Astrocyte (in vitro differentiated cells and primary cell): Measurements from ENCODE around the gene SDE2. TPM values are rescaled to one million over a fixed set of nuclear protein-coding genes. Genes with fewer than 3 reads are reported as not detected.

Source experiments
- DNase-seq: peaks from one replicate; pipeline ENCODE4 v3.0.0-alpha.2; 2010; ENCODE audit warnings: low read depth
- FAIRE-seq: peaks from 2 replicates; lab custom pipeline; 2011; peaks lifted over from hg19 to GRCh38; lab: Jason Lieb, UNC
- H2AFZ ChIP-seq: 2 replicates; pipeline ENCODE4 v1.6.0; 2012; ENCODE audit warnings: low read depth, low read length, inconsistent platforms
- H3K27ac ChIP-seq: 2 replicates; pipeline ENCODE4 v1.5.1; 2011; ENCODE audit warnings: low read depth, low read length, inconsistent platforms
- H3K27me3 ChIP-seq: 2 replicates; pipeline ENCODE4 v1.6.0; 2011; ENCODE audit warnings: low read length, inconsistent platforms; ENCODE audit not compliant: insufficient read depth
- H3K36me3 ChIP-seq: 2 replicates; pipeline ENCODE4 v1.5.1; 2011; ENCODE audit warnings: low read length, inconsistent platforms; ENCODE audit not compliant: insufficient read depth
- H3K4me1 ChIP-seq: 2 replicates; pipeline ENCODE4 v1.5.1; 2011; ENCODE audit warnings: low read length, inconsistent platforms; ENCODE audit not compliant: insufficient read depth
- H3K4me2 ChIP-seq: 2 replicates; pipeline ENCODE4 v1.6.0; 2012; ENCODE audit warnings: low read length, inconsistent platforms
- H3K4me3 ChIP-seq: 2 replicates; pipeline ENCODE4 v1.5.1; 2011; ENCODE audit warnings: low read depth, mild to moderate bottlenecking, low read length, inconsistent platforms; ENCODE audit not compliant: insufficient read depth
- H3K79me2 ChIP-seq: 2 replicates; pipeline ENCODE4 v1.6.0; 2012; ENCODE audit warnings: mild to moderate bottlenecking, low read length, inconsistent platforms; ENCODE audit not compliant: insufficient read depth
- H3K9ac ChIP-seq: 2 replicates; pipeline ENCODE4 v1.6.0; 2012; ENCODE audit warnings: mild to moderate bottlenecking, low read length, inconsistent platforms
- H3K9me3 ChIP-seq: 2 replicates; pipeline ENCODE4 v1.5.1; 2012; ENCODE audit warnings: low read depth, mild to moderate bottlenecking, low read length, inconsistent platforms; ENCODE audit not compliant: insufficient read depth
- H4K20me1 ChIP-seq: 2 replicates; pipeline ENCODE4 v1.6.0; 2012; ENCODE audit warnings: low read length, inconsistent platforms; ENCODE audit not compliant: insufficient read depth
- H3K27ac Mint-ChIP-seq: one replicate; pipeline ENCODE4 v1.8.0; 2021; ENCODE audit warnings: mild to moderate bottlenecking, mixed read lengths; ENCODE audit not compliant: unreplicated experiment
- H3K27me3 Mint-ChIP-seq: one replicate; pipeline ENCODE4 v1.8.0; 2021; ENCODE audit warnings: low read depth, mixed read lengths; ENCODE audit not compliant: unreplicated experiment
- H3K36me3 Mint-ChIP-seq: one replicate; pipeline ENCODE4 v1.8.0; 2021; ENCODE audit warnings: low read depth, mixed read lengths; ENCODE audit not compliant: unreplicated experiment
- H3K4me1 Mint-ChIP-seq: one replicate; pipeline ENCODE4 v1.8.0; 2021; ENCODE audit warnings: low read depth, mixed read lengths; ENCODE audit not compliant: unreplicated experiment
- H3K4me3 Mint-ChIP-seq: one replicate; pipeline ENCODE4 v1.8.0; 2021; ENCODE audit warnings: mild to moderate bottlenecking, moderate library complexity, mixed read lengths; ENCODE audit not compliant: unreplicated experiment
- H3K9me3 Mint-ChIP-seq: one replicate; pipeline ENCODE4 v1.8.0; 2021; ENCODE audit warnings: mild to moderate bottlenecking, mixed read lengths; ENCODE audit not compliant: unreplicated experiment
- CTCF ChIP-seq: IDR thresholded peaks from 2 replicates; pipeline ENCODE4 v1.5.1; 2011; ENCODE audit warnings: low read depth, mild to moderate bottlenecking, inconsistent platforms, low read length, moderate library complexity; ENCODE audit not compliant: insufficient read depth
- EZH2 ChIP-seq: IDR thresholded peaks from 2 replicates; pipeline ENCODE4 v1.6.1; 2012; ENCODE audit warnings: mild to moderate bottlenecking, low read length, inconsistent platforms; ENCODE audit not compliant: insufficient read depth
- total RNA-seq: library from RNA; stranded (reverse); gene quantifications from 2 replicates; pipeline ENCODE4 v1.2.1, GENCODE V29; 2021

SDE2 gene
- total RNA-seq, 1 donor from 2014 or later: 25.3 TPM

- DNase-seq (no peak), FAIRE-seq (no peak)
- H2AFZ ChIP-seq: no peak overlapping the region
- peaks cover 17% of the 10 kb centered on the region for H3K27me3 ChIP-seq
- H3K9me3 Mint-ChIP-seq: peaks cover 1% of the 10 kb centered on the region
- H4K20me1 ChIP-seq: no peaks in the 10 kb centered on the region
- H3K36me3 Mint-ChIP-seq: no peaks in the 10 kb centered on the region
- H3K4me3 ChIP-seq: no peak overlapping the region
- H3K9me3 ChIP-seq: no peaks in the 10 kb centered on the region
- no peak overlapping the region for H3K4me3 Mint-ChIP-seq
- no peak overlapping the region for H3K27ac ChIP-seq
- no peaks in the 10 kb centered on the region for H3K79me2 ChIP-seq
- H3K4me1 ChIP-seq: no peaks in the 10 kb centered on the region
- H3K4me1 Mint-ChIP-seq: peaks cover 10% of the 10 kb centered on the region
- H3K27ac Mint-ChIP-seq: no peak overlapping the region
- H3K4me2 ChIP-seq: no peak overlapping the region
- H3K9ac ChIP-seq: no peak overlapping the region
- peaks cover 35% of the 10 kb centered on the region for H3K27me3 Mint-ChIP-seq
- no peaks in the 10 kb centered on the region for H3K36me3 ChIP-seq
- TF ChIP-seq CTCF: no peak
These were observed 54.2 kb downstream of the SDE2 start for GRCh38 chr1:225944951-225945350.

- Histone ChIP-seq H3K9ac (no peak overlapping the region), H2AFZ (no peak overlapping the region), H4K20me1 (no peaks in the 10 kb centered on the region), H3K4me1 (no peaks in the 10 kb centered on the region), H3K27ac (no peak overlapping the region), H3K79me2 (no peaks in the 10 kb centered on the region), H3K4me3 (no peak overlapping the region), H3K36me3 (no peaks in the 10 kb centered on the region), H3K4me2 (no peak overlapping the region), H3K27me3 (peaks cover 16% of the 10 kb centered on the region), H3K9me3 (no peaks in the 10 kb centered on the region)
- peaks cover 10% of the 10 kb centered on the region for H3K4me1 Mint-ChIP-seq
- H3K36me3 Mint-ChIP-seq: no peaks in the 10 kb centered on the region
- H3K9me3 Mint-ChIP-seq: peaks cover 1% of the 10 kb centered on the region
- FAIRE-seq: no peak
- no peak for TF ChIP-seq EZH2
- TF ChIP-seq CTCF: no peak
- no peak for DNase-seq
- H3K27ac Mint-ChIP-seq: no peak overlapping the region
- peaks cover 33% of the 10 kb centered on the region for H3K27me3 Mint-ChIP-seq
- no peak overlapping the region for H3K4me3 Mint-ChIP-seq
These were observed 54.8 kb downstream of the SDE2 start for GRCh38 chr1:225944387-225944786.

- Histone ChIP-seq H3K79me2 (no peaks in the 10 kb centered on the region), H3K27ac (no peak overlapping the region), H3K9me3 (no peaks in the 10 kb centered on the region), H4K20me1 (no peaks in the 10 kb centered on the region), H2AFZ (no peak overlapping the region), H3K4me2 (no peak overlapping the region), H3K9ac (no peak overlapping the region), H3K4me1 (no peaks in the 10 kb centered on the region), H3K4me3 (no peak overlapping the region), H3K27me3 (peaks cover 8% of the 10 kb centered on the region), H3K36me3 (no peaks in the 10 kb centered on the region)
- DNase-seq (no peak), FAIRE-seq (no peak)
- no peak overlapping the region for H3K27ac Mint-ChIP-seq
- peaks cover 1% of the 10 kb centered on the region for H3K9me3 Mint-ChIP-seq
- no peaks in the 10 kb centered on the region for H3K36me3 Mint-ChIP-seq
- H3K27me3 Mint-ChIP-seq: peaks cover 26% of the 10 kb centered on the region
- TF ChIP-seq CTCF (no peak), EZH2 (no peak)
- no peak overlapping the region for H3K4me3 Mint-ChIP-seq
- peaks cover 10% of the 10 kb centered on the region for H3K4me1 Mint-ChIP-seq
These were observed 55.6 kb downstream of the SDE2 start for GRCh38 chr1:225943582-225943981.
